GM12864 (cell line): ENCODE measurements around the gene TNFAIP8L1.

ENCODE experiments used
- DNase-seq: peaks from one replicate; pipeline ENCODE4 v3.0.0-alpha.2; 2011; ENCODE audit warnings: low read depth
- H3K4me3 ChIP-seq: 2 replicates; pipeline ENCODE4 v1.5.1; 2011; ENCODE audit warnings: mild to moderate bottlenecking, low read depth, low read length, control low read depth
- TF ChIP-seq, protein P1 (sequence below): IDR thresholded peaks from 2 replicates; pipeline ENCODE4 v1.5.1; 2011; ENCODE audit warnings: low read depth, mild to moderate bottlenecking, moderate library complexity, low read length, control low read depth, inconsistent platforms; ENCODE audit errors: missing control alignments

Gene TNFAIP8L1

DNA sequence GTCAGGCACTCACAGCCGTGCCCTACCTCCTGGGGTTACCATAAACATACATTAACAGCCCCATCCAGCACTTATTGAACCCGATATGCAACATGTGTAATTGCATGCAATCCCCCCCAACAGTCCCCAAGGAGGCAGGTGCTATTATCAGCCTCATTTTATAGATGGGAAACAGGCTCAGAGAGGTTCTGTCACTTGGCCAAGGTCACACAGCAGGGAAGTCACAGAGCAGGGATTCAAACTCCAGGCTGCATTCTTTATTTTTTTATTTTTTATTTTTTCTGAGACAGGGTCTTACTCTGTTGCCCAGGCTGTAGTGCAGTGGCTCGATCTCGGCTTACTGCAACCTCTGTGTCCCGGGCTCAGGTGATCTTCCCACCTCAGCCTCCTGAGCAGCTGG, 38.4 kb upstream of the TNFAIP8L1 start:
- no peak for DNase-seq
- H3K4me3 ChIP-seq, result no peak overlapping the region
- TF ChIP-seq, protein P1, sequence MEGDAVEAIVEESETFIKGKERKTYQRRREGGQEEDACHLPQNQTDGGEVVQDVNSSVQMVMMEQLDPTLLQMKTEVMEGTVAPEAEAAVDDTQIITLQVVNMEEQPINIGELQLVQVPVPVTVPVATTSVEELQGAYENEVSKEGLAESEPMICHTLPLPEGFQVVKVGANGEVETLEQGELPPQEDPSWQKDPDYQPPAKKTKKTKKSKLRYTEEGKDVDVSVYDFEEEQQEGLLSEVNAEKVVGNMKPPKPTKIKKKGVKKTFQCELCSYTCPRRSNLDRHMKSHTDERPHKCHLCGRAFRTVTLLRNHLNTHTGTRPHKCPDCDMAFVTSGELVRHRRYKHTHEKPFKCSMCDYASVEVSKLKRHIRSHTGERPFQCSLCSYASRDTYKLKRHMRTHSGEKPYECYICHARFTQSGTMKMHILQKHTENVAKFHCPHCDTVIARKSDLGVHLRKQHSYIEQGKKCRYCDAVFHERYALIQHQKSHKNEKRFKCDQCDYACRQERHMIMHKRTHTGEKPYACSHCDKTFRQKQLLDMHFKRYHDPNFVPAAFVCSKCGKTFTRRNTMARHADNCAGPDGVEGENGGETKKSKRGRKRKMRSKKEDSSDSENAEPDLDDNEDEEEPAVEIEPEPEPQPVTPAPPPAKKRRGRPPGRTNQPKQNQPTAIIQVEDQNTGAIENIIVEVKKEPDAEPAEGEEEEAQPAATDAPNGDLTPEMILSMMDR, result no peak

DNA sequence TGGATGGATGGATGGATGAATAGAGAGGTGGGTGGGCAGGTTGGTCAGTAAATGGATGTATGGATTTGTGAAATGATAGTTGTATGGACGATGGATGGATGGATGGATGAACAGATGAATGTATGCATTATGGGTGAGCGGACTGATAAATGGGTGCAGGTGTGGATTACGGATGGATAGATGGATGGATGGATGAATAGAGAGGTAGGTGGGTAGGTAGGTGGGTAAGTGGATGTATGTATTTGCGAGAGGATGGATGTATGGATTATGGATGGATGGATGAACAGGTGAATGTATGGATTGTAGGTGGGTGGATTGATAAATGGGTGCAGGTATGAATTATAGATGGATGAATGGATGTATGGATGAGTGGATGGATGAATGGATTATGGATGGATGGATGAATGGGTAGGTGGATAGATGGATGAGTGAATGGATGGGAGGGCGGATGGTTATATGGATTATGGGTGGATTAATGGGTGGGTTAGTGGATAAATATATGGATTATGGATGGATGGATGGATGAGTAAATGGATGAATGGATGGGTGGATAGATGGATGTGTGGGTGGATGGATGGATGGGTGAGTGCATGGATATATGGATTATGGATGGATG, 37.0 kb upstream of the TNFAIP8L1 start:
- no peak overlapping the region for H3K4me3 ChIP-seq
- TF ChIP-seq, protein P1, result no peak

DNA sequence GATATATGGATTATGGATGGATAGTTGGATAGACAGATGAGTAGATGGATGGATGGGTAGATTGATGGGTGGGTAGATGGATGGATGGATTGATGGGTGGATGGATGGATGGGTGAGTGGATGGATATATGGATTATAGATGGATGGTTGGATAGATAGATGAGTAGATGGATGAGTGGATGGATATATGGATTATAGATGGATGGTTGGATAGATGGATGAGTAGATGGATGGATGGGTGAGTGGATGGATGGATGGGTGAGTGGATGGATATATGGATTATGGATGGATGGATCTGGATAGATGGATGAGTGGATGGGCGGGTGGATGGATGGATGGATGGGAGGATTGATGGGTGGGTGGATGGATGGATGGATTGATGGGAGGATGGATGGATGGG, 36.4 kb upstream of the TNFAIP8L1 start:
- no peak overlapping the region for H3K4me3 ChIP-seq
- DNase-seq, result no peak
- TF ChIP-seq, protein P1, result no peak

More for the DNA sequence above, 37.0 kb upstream of the TNFAIP8L1 start:
- no peak for DNase-seq

DNA sequence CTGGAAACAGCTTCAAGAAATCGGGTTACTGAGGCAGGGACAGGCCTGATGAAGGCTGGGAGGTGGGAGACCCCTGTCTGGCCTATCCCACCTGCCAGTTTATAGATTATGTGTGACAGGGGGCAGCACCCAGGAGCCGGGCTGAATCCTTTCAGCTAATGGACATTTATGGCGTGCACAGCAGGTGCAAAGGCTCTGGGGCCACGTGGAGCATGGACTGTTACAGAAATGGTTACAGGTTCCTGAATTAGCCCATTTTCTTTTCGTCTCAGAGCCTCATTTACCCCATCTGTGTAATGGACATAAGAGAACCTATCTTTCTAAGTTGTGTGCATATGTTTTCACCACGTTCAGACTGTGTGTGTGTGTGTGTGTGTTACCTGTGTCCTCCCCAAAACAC, 34.4 kb upstream of the TNFAIP8L1 start:
- DNase-seq, result no peak
- TF ChIP-seq, protein P1, result no peak
- H3K4me3 ChIP-seq, result no peak overlapping the region

DNA sequence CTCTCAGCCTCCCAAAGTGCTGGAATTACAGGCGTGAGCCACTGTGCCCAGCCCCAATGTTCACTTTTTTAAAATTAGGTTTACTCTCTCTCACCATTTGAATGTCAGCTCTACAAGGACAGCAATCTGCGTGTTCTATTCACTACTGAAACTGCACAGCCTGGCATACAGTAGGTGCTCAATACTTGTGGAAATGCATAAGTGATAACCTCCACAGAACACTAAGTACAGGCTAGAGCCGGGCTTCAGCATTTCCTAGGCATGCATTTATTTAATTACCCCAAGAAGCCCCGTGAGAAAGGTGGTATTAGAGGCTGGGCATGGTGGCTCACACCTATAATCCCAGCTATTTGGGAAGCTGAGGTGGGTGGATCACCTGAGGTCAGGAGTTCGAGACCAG, 33.1 kb upstream of the TNFAIP8L1 start:
- DNase-seq, result no peak
- TF ChIP-seq, protein P1, result no peak
- no peak overlapping the region for H3K4me3 ChIP-seq

DNA sequence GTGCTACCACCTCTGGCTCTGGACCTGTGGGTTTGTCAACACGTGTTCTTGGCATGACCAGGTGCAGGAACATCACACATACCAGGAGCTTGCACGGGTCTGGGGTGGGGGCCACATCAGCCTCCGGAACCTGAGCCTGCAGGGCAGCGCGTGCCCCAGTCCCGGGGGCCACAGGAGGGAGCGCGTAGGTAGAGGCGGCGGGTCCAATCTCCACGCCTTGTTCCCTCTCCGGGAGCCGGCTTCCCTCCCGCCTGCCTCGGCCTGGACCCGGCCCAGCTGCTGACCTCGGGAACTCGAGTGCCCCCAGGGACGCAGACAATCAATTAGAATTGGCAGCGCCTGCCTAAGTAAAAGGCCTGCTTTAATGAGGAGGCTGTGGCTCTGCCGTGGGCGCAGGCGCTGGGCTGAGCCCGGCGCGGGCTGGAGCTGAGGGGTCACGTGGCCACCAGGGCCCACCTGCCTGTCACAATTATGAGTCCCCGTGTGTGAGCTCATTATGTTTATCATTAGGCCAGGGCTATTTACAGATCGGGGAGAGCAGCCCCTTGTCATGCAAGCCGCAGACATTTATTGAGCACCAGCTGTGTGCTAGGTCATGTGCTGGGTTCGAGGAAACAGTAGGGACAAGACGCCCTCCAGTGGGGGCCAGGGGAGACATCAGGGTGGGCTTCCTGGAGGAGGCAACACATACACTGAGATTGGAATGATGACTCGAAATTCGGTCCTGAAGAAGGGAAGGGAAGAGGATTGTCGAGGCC, 32.2 kb upstream of the TNFAIP8L1 start:
- H3K4me3 ChIP-seq, result no peak overlapping the region
- no peak for DNase-seq
- TF ChIP-seq, protein P1, result no peak
